Lung microvascular endothelial cell (primary cell): ENCODE data around the gene TBRG4. TPM values are rescaled to one million over a fixed set of nuclear protein-coding genes. Genes with fewer than 3 reads are reported as not detected.
"Not testable (repeated sequence)": the region's sequence is repeated elsewhere in the genome, so short reads cannot be mapped to it uniquely, and the experiment has no call there.

ENCODE experiments used
- DNase-seq, 2 donors: peaks; one replicate each; pipeline versions ENCODE4 v3.0.0 to v3.0.0-alpha.2; 2010; ENCODE audit warnings: low read depth in 2 of 2
- total RNA-seq: library from RNA; depleted of rRNA; stranded (reverse); fragments of >200 nt; gene quantifications from 2 replicates; pipeline ENCODE4 v1.2.1, GENCODE V29; 2014

TBRG4 gene
- total RNA-seq, 1 donor from 2014 or later, result 46.8 TPM

DNA sequence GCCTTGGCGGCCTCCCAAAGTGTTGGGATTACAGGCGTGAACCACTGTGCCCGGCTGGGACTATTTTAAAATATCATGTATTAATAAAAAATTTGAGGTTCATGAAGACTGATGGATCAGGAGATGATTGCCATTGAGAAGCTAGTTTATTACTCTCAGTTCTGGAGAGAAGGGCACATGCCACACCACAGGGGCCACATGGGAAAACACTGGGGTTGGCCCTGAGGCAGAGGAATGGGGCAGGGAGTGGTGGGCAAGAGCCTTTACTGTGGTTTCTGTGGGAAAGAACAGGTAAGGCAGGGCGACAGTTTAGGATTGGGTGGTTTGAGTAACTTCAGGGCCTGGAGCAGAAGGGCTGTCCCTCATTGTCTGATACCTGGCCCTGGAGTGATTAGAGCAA lies 6.8 kb upstream of the TBRG4 start:
- DNase-seq, result no peak

GRCh38 chr7:45117582-45117981 lies 6.1 kb upstream of the TBRG4 start:
- DNase-seq, result no peak

- no peak for DNase-seq
Observed at GRCh38 chr7:45116048-45116447, 4.6 kb upstream of the TBRG4 start.

GRCh38 chr7:45114926-45115325 lies 3.4 kb upstream of the TBRG4 start:
- DNase-seq, result no peak

DNA sequence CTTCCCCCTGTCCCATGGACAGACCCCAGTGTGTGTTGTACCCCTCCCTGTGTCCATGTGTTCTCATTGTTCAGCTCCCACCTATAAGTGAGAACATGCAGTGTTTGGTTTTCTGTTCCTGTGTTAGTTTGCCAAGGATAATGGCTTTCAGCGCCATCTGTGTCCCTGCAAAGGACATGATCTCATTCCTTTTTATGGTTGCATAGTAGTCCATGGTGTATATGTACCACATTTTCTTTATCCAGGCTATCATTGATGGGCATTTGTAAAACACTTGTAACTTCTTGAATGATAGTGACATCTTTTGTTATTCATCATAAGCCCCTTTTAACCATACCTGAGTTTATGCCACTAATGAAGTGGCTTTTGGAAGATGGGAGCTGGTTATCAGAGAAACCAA lies 2.8 kb upstream of the TBRG4 start:
- DNase-seq, result not testable (repeated sequence)

- DNase-seq, result no peak
Observed at GRCh38 chr7:45112648-45113047, 1.2 kb upstream of the TBRG4 start.

- no peak for DNase-seq
Observed at GRCh38 chr7:45108863-45109262, 2.6 kb downstream of the TBRG4 start.

GRCh38 chr7:45107356-45107755 lies 4.1 kb downstream of the TBRG4 start:
- DNase-seq, result no peak

DNA sequence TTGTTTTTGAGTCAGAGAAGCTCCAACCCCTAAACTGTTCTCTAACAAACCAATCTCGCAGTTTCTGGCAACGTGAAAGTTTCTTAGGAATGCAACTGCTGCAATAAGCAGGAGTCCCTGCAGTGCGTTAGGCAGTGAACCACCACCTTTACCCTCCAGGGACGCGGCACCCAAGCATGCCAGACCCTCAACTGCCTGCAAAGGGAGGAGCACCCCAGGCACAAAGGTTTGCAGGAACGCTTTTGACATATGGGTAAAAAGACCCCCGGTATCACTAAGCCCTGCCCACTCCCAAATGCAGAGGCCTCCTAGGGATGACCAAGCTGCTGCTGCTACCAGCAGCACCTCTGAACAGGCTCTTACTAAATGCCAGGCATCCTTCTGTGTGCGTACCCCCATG lies 4.7 kb downstream of the TBRG4 start:
- no peak for DNase-seq

DNA sequence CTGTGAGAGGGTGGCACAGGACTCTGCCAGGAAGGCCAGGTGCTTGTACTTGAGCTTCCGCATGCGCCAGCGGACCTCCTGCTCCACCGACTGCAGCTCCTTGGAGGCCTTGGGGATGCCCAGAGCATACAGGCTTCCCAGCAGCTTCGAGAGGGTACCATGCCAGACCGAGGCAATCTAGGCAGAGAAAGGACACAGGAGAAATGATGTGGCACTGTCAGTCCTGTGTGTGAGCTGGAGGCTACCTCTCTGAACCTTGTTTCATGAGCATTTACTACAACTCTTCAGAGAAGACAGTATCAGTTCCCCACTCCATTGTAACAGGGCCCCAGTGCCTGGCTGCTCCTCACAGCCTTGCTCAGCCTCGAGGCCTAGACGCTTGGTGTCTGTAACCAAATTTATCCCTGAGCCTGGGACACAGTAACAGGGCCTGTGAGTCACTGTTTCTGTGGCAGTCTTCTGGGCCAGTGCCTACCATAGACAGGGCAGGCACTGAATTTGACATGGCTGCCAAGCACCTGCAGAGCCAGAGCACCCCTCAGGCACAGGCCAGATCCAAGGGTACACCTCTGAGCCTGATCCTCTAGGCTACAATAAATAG lies 5.8 kb downstream of the TBRG4 start:
- no peak for DNase-seq

GRCh38 chr7:45104844-45105587 lies 6.5 kb downstream of the TBRG4 start:
- DNase-seq, result no peak

GRCh38 chr7:45103958-45104843 lies 7.3 kb downstream of the TBRG4 start:
- no peak for DNase-seq

- no peak for DNase-seq
Observed at GRCh38 chr7:45102785-45103712, 8.4 kb downstream of the TBRG4 start.

DNA sequence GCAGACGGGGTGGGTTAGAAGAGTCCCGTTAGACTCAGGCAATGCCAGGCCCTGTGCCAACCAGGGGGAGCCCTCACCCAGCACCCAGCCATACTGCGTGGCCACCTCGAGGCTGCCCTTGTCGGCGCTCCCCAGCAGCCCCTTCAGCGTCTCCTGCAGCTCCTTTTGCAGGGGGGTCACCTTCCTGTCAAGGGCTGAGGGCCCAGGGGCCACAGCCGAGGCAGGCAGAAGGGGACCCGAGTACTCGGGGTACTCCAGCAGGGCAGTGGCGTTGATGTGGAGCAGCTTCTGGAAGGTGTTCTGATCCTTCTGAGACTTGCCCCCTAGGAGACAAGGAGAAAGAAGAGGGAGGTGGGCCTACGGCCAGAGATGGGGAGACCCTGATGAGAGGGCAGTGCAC lies 9.7 kb downstream of the TBRG4 start:
- DNase-seq, result no peak

GRCh38 chr7:45100761-45101480 lies 10.6 kb downstream of the TBRG4 start:
- DNase-seq, result no peak

GRCh38 chr7:45099891-45100760 lies 11.4 kb downstream of the TBRG4 start:
- DNase-seq, result no peak

DNA sequence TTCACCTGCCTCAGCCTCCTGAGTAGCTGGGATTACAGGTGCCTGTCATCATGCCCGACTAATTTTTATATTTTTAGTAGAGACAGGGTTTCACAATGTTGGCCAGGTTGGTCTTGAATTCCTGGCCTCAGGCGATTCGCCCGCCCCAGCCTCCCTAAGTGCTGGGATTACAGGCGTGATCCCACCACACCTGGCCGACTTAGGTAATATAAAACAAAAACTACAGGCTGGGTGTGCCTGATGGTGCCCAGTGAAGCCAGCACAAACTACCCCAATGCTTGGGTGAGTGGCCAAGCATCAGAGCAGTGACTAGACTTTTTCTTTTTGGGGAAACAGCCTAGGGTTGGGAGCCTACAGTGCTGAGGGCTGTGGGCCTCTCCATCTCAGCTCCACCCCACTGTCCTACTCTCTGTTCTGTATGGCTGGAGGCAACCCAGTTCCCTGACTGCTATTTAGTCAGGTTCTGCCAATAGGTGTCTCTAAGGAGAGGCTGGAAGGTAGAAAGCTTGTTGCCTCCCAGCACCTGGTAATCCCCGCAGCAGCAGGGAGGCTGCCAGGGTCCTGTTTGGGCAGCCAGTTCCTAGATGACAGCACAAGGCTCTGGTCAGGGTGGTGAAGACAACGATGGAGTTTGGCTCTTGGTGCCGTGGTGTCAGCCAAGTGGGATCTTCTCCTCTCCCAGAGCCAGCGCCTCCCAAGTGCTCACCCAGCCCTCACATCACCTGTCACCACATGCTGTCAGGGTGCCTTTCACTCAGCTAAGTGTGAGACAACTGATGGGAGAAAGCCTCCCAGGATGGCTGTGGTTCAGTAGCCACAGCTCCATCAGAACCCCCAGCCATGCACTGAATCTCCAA lies 12.3 kb downstream of the TBRG4 start:
- no peak for DNase-seq

DNA sequence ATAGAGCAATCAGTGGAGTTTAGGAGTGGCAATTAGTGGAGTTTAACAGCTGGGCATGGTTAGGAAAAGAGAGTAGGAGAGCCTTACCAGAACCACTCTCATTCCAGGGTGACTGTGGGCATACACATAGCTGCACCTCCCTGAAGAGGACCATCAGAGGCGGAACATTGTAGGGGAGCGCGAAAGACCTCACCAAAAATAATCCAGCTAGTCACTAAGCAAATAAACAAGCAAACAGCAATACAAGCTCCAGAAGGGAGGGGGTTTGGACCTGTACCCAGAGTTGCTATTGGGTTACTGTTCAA lies 18.6 kb downstream of the TBRG4 start:
- no peak for DNase-seq
